H4 (cell line): ENCODE measurements around the gene SLC35E2B. TPM values are rescaled to one million over a fixed set of nuclear protein-coding genes. Genes with fewer than 3 reads are reported as not detected.
A peak's percentile ranks its signal among the peaks of the same experiment; 100 is the strongest.
"Not testable (repeated sequence)": the region's sequence is repeated elsewhere in the genome, so short reads cannot be mapped to it uniquely, and the experiment has no call there.

Experiments
- DNase-seq: peaks from one replicate; pipeline ENCODE4 v3.0.0-alpha.2; 2015; ENCODE audit warnings: low spot score
- total RNA-seq: library from RNA; depleted of rRNA; stranded (reverse); fragments of >200 nt; shearing (Covaris generic); gene quantifications from 2 replicates; pipeline ENCODE4 v1.2.3, GENCODE V29; 2014; rRNA removed

SLC35E2B gene
- 18.5 and 20.1 TPM in 2 replicates for total RNA-seq

DNA sequence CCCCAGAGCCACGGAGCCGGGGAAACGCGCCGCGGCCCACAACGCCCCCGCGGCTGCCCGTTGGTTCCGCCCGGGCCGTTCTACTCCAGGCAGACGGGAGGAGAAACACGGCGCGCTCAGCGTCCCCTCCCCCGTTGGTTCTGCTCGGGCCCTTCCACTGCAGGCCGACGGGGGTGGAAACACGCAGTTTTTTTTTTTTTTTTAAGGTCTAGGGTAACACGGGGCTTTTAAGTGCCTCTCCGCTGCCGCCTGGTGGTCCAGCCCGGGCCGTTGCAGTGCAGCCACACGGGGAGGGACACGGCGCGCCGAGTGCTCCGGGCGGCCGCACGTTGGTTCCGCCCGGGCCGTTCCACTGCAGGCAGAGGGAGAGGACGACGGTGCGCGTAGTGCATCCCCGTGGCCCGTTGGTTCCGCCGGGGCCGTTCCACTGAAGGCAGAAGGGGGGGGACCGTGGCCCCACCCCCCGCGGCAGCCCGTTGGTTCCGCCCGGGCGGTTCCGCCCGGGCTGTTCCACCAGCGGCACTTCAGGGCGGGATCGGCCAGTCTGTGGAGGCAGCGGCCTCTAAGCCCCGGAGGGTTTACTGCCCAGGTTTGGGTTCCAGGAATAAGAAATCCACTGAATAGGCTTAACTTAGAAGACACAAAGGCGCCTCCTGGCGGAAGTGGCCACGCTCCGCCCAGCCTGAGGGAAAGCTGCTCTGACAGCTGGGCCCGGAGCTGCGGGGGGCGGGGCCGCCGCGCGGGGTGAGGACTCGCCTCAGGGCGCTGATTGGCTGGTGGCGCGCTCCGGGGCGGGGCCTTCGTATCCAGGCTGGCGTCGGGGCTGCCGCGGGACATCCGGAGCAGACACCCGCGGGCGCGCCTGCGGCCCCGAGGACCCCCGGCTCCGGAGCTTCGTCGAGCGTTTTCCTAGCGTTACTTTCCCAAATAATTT is at the start of gene SLC35E2B:
Gene SLC35E2B (minus strand): TSS at position 82 of the 934 bp plus-strand sequence. CDS start 16,096 bp downstream, outside the sequence.
- DNase-seq = peak; percentile 83

DNA sequence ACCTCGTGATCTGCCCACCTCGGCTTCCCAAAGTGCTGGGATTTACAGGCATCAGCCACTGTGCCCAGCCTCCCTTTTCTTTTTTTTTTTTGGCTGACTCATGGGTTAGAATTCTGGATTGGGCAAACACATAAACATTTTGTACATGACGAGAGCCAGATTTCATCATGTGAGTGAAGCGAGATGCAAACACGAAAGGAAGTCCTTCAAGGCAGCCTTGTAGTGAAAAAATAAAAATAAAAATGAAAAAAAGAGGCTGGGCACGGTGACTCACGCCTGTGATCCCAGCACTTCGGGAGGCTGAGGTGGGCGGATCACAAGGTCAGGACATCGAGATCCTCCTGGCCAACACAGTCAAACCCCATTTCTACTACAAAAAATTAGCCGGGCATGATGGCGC is 48.4 kb upstream of the SLC35E2B start:
- DNase-seq = peak; percentile 98

GRCh38 chr1:1738799-1739337 is 46.3 kb upstream of the SLC35E2B start:
- DNase-seq = not testable (repeated sequence)

DNA sequence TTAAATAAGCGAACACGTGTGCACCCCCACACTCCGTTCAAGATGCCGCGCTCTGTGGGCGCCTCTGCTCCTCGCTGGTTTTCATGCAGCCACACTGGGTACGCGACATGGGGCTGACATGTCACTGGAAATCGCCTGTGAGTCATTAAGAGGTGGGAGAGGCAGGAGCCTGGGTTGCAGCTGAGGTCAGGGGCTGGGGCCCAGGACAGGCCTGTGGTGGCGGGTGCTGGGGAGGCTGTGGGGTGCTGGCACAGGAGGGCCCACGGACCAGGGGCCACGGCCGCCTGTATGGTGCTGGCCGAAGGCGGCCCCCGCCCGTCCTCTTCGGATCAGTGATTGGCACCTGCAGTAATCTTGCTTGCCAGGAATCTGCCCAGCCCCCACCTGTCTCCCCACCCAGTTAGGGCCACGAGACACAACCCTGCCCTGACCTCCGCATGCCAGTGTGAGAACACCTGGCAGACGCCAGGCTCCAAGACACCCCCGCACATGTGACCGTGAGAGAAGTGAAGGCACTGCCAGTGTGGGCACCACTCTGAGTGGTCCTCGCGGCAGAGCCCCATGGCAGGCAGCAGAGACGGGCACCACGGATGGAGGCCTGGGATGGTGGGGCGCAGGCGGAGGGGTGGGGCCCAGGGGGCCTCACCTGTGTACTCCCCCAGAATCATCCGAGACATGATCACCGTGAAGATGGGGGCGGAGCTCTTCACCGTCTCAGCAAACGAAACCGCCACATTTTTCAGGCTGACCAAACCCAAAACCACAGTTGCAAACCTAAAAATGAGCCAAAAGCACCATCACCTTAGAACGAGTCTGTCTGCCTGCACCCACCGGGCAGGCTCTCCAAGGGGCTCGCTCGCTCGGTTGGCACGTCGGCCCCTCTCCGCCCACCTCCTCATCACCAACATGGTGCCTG is 45.3 kb upstream of the SLC35E2B start:
- DNase-seq = not testable (repeated sequence)

- no peak for DNase-seq
These were observed 39.8 kb upstream of the SLC35E2B start for GRCh38 chr1:1732381-1732780.

- DNase-seq = no peak
These were observed 38.3 kb upstream of the SLC35E2B start for GRCh38 chr1:1730870-1731269.

- not testable (repeated sequence) for DNase-seq
These were observed 37.6 kb upstream of the SLC35E2B start for GRCh38 chr1:1730230-1730629.

DNA sequence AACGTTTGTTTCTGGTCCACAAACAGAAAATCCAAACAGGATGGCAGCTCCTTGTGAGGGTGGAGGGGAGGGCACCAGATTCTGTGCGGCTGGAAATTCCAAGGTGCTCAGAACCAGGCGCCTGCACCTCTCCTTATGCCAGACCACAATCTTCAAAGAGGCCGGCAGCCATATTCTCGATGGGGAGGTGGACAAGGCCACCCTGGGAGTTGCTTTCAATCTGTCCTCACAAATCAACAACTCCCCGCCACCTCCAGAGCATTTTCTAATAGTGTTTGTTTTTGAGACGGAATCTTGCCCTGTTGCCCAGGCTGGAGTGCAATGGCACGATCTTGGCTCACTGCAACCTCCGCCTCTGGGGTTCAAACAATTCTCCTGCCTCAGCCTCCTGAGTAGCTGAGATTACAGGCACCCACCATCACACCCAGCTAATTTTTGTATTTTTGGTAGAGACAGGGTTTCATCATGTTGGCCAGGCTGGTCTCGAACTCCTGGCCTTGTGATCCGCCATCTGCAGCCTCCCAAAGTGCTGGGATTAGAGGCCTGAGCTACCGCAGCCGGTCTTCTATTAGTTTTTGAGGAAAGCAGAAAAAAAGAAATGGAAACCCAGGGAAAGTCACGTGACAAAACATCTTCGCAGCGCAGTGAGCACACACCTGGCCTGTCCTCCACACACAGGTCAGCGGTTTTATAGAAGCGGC is 36.7 kb upstream of the SLC35E2B start:
- not testable (repeated sequence) for DNase-seq

DNA sequence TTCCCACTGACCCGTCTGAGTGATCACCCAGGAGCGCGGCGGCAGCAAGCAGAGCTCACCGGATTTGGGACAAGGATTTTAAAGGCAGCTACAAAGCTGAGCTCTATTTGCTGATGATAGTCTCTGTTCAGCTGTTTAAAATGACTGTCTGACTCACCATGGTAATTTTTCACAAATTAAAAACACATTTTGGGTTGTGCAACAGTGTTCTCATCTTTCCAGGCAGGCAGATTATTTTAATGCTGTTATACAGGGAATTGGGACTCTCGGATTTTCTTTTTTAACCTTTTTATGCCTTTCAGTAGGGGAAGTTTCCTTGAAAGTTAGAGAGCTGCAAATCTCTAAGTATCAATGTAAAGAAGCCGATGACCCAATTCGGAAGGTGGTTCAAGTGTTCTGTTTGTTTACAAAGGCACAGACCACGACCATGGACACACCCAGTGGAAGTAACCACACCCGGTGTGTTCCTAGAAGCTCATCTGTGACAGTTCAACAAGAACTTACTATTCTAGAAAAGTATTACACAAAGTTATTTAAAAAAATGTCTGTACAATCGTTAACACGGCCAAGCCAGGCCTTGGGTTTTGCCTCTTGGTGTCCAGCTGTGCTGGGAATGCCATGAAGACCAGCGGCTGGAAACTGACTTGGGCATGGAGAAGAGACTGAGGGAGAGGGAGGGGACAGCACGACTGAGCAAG is 35.9 kb upstream of the SLC35E2B start:
- peak; percentile 45 for DNase-seq

GRCh38 chr1:1727131-1727651 is 34.6 kb upstream of the SLC35E2B start:
- not testable (repeated sequence) for DNase-seq

DNA sequence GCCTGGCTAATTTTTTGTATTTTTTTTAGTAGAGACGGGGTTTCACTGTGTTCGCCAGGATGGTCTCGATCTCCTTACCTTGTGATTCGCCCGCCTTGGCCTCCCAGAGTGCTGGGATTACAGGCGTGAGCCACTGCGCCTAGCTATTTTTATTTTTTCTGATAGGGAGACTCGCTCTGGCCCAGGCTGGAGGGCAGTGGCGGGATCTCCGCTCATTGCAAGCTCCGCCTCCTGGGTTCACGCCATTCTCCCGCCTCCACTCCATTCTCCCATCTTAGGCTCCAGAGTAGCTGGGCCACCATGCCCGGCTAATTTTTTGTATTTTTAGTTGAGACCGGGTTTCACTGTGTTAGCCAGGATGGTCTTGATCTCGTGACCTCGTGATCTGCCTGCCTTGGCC is 33.5 kb upstream of the SLC35E2B start:
- not testable (repeated sequence) for DNase-seq

- DNase-seq = peak; percentile 100
These were observed 31.7 kb upstream of the SLC35E2B start, which contains the start of gene CDK11A for GRCh38 chr1:1724035-1724864. CDK11A (minus strand) TSS chr1:1724357; CDS start chr1:1722818, 1,539 bp downstream.

GRCh38 chr1:1721201-1721600 is 28.6 kb upstream of the SLC35E2B start:
- DNase-seq = no peak

GRCh38 chr1:1715109-1715883 is 22.7 kb upstream of the SLC35E2B start:
- DNase-seq = not testable (repeated sequence)

DNA sequence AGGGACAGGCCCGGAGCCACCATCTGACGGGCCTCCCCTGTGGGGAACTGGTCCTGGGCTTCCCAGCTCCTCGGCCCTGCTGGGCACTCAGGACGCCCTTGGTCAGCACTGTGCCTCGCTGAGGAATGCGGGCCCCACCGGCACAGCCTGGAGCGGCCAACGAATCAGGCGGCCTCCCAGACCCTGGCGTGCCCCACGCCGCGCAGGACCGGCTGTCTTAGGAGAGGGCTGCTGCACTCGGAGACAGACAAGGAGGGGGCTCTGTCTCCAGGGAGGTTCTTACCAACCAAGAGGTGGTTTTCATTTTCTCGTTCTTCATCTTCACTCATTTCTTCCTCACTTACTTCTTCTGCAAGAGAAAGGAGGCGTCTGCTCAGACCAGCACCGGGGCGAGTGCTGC is 15.3 kb upstream of the SLC35E2B start:
- DNase-seq = not testable (repeated sequence)

DNA sequence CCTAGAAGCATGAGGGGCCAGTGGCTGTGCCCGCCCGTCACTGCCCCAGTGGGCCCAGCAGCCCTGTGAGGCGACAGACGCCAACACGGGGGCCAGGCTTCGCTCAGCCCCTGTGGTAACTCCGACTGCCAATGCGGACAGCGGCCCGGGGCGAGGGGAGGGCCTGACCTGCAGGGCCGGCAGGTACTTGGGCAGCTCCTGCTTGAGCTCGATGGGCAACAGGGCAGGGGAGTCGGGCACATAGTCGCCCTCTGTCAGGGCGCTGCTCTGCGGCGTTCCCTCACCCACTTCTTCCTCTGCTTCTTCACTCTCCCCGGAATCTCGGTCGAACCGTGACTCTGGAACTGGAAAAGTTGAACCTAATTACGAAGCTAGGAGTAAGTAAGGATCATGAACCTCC is 14.6 kb upstream of the SLC35E2B start:
- DNase-seq = not testable (repeated sequence)

- not testable (repeated sequence) for DNase-seq
These were observed 13.0 kb upstream of the SLC35E2B start for GRCh38 chr1:1705623-1706022.

DNA sequence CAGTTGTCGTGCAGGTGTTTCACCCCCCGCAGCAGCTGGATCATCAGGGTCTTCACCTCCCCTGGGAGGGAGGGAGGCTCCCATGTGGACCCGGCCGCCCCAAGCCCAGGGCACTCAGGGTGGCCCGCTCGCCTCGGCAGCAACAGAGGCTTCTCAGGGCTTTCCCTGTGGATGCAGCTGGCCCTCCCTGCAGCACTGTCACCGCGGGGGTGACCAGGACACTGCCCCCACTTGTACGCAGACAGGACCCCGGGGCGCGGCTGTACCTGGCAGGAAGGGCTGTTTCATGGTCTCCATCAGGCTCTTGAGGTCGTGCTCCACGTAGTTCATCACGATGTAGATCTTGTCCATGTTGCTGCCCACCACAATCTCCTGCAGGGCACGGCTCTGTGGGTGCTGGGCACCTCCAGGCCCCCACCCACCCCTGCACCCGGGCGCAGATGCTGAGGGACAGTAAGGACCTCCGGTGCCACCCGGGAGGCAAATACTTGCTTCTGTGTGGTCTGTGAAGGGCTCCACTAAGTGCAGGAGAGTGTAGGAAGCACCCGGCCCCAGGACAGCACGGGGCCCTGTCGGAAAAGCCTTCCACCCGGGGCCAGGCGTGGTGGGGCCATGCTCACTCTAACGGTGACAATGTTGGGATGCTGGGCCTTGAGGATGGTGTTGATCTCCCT is 11.8 kb upstream of the SLC35E2B start:
- DNase-seq = not testable (repeated sequence)
